ENCODE results near the gene IL22RA1. TPM values are rescaled to one million over a fixed set of nuclear protein-coding genes. Genes with fewer than 3 reads are reported as not detected.

Gene IL22RA1
- total and polyA plus RNA-seq, 10 of the 15 experiments (the other 5 are each of a cell fraction or from before 2014, with no cell fraction given) = not detected

DNA sequence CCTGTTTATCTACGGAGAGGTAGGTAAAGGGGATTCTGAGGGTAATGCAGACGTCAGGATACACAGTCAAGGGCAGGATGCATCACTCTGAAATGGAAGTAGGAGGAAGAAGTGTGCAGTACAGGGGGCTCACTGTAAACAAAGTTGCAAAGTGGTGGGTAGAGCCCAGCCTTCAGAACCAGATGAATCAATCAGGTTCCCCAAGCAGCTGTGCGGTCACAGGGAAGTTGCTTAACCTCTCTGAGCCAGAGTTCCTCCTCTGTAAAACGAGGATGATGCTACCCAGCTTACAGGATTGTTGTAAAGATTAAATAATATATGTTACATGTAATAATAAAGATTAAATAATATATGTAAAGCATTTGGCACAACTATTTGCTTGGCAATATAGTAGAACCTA, 17.5 kb downstream of the IL22RA1 start:
- SMC1A ChIA-PET (ENCODE audit: uncharacterized antibody, unreplicated experiment) = no interaction called here
- TF ChIP-seq HCFC1 (IDR thresholded peaks at IDR 0.05; ENCODE audit: low read length) (no peak), NR2C1 (IDR thresholded peaks at IDR 0.05) (no peak), DPF2 (IDR thresholded peaks at IDR 0.05) (no peak), RBBP5 (conservative IDR thresholded peaks at IDR 0.05) (no peak)
- TF ChIP-seq, protein P1, sequence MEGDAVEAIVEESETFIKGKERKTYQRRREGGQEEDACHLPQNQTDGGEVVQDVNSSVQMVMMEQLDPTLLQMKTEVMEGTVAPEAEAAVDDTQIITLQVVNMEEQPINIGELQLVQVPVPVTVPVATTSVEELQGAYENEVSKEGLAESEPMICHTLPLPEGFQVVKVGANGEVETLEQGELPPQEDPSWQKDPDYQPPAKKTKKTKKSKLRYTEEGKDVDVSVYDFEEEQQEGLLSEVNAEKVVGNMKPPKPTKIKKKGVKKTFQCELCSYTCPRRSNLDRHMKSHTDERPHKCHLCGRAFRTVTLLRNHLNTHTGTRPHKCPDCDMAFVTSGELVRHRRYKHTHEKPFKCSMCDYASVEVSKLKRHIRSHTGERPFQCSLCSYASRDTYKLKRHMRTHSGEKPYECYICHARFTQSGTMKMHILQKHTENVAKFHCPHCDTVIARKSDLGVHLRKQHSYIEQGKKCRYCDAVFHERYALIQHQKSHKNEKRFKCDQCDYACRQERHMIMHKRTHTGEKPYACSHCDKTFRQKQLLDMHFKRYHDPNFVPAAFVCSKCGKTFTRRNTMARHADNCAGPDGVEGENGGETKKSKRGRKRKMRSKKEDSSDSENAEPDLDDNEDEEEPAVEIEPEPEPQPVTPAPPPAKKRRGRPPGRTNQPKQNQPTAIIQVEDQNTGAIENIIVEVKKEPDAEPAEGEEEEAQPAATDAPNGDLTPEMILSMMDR (IDR thresholded peaks at IDR 0.05 in 2 of 3, conservative IDR thresholded peaks at IDR 0.05 in 1 of 3; ENCODE audit: control insufficient read depth in 2 of 3, extremely low read depth in 1 of 3, insufficient read depth in 1 of 3, low read depth in 3 of 3, low read length in 3 of 3) = no peak
- Histone ChIP-seq H3K4me3 (no peak overlapping the region), H3K27ac (ENCODE audit: control insufficient read depth, insufficient read depth) (no peak overlapping the region), H3K4me1 (ENCODE audit: control insufficient read depth, insufficient read depth, low read length) (no peaks in the 10 kb centered on the region; the same call in 1 of the 2 replicates), H3K27me3 (replicated peaks in 1 of 2; ENCODE audit: control insufficient read depth in 2 of 2, insufficient read depth in 2 of 2, low read length in 1 of 2) (no peaks in the 10 kb centered on the region; a peak in 2 of 4 replicates), H2AFZ (ENCODE audit: control insufficient read depth, low read depth, low read length) (no peak overlapping the region), H3K36me3 (ENCODE audit: control insufficient read depth in 2 of 2, insufficient read depth in 2 of 2, low read length in 1 of 2) (no peaks in the 10 kb centered on the region), H3K9me3 (replicated peaks; ENCODE audit: control insufficient read depth, insufficient read depth, low read length) (peaks cover 5% of the 10 kb centered on the region; the same call in 2 of the 3 replicates), H3K79me2 (ENCODE audit: control insufficient read depth, insufficient read depth, low read length) (no peaks in the 10 kb centered on the region), H3K4me2 (ENCODE audit: control insufficient read depth, insufficient read depth) (no peak overlapping the region), H3K9ac (ENCODE audit: control insufficient read depth, insufficient read depth, low read length) (no peak overlapping the region), H4K20me1 (ENCODE audit: control insufficient read depth, insufficient read depth) (no peaks in the 10 kb centered on the region)
- POLR2A ChIA-PET = no interaction called here
- CTCF ChIA-PET = interaction anchor here (1.4 kb wide), 1 partner anchor 73 kb away, joined by 4 read pairs; no protein-coding TSS in a partner anchor
- RAD21 ChIA-PET (ENCODE audit: unreplicated experiment) = no interaction called here
- no TSS peak for BruUV-seq (replicated peaks)
- in situ Hi-C loops (cut with MboI) (loop anchor here (5.0 kb wide), 1 partner anchor 52 kb away; no protein-coding TSS in a partner anchor), intact Hi-C loops (cut with micrococcal nuclease; ENCODE audit: unreplicated experiment) (no loop called here)
- no peak for DNase-seq (ENCODE audit: low read depth, low spot score)
- ATAC-seq = no peak
- WGBS (ENCODE audit: insufficient coverage, insufficient replicate concordance, low lambda C conversion rate, missing lambda C conversion rate) = 23% methylated on average over 4 of the region's 4 CpGs
- no peak for FAIRE-seq

DNA sequence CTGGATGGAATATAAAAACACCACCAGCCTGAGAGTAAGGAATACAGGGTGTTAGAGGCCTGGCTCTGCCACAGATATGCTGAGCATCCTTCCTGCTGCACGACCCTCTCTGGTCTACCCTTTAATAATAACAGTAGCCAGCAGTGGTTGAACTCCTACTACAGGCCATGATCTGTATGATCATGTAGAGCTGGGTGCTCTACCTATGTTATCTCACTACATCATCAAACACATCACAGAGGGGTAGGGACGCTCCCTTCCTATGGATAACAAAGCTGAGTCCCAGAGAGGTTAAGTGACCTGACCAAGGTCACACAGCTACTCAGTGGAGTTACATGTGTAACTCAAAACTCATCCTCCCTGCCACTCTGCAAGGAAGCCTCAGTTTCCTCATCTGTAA, 18.0 kb downstream of the IL22RA1 start:
- Histone ChIP-seq H3K9ac (ENCODE audit: control insufficient read depth, insufficient read depth, low read length) (no peak overlapping the region), H4K20me1 (ENCODE audit: control insufficient read depth, insufficient read depth) (no peaks in the 10 kb centered on the region), H2AFZ (ENCODE audit: control insufficient read depth, low read depth, low read length) (no peak overlapping the region), H3K36me3 (ENCODE audit: control insufficient read depth in 2 of 2, insufficient read depth in 2 of 2, low read length in 1 of 2) (no peaks in the 10 kb centered on the region), H3K4me1 (ENCODE audit: control insufficient read depth, insufficient read depth, low read length) (no peaks in the 10 kb centered on the region; the same call in 1 of the 2 replicates), H3K79me2 (ENCODE audit: control insufficient read depth, insufficient read depth, low read length) (no peaks in the 10 kb centered on the region), H3K27me3 (replicated peaks in 1 of 2; ENCODE audit: control insufficient read depth in 2 of 2, insufficient read depth in 2 of 2, low read length in 1 of 2) (peaks cover 0 to under 1% of the 10 kb centered on the region in 2 experiments; a peak in 2 of 4 replicates), H3K9me3 (replicated peaks; ENCODE audit: control insufficient read depth, insufficient read depth, low read length) (no peaks in the 10 kb centered on the region; the same call in 2 of the 3 replicates), H3K4me2 (ENCODE audit: control insufficient read depth, insufficient read depth) (no peak overlapping the region), H3K4me3 (no peak overlapping the region), H3K27ac (ENCODE audit: control insufficient read depth, insufficient read depth) (no peak overlapping the region)
- CTCF ChIA-PET = interaction anchor here (1.4 kb wide), 1 partner anchor 74 kb away, joined by 4 read pairs; no protein-coding TSS in a partner anchor
- DNase-seq (ENCODE audit: low read depth, low spot score) (no peak), FAIRE-seq (no peak), ATAC-seq (no peak)
- BruUV-seq (replicated peaks) = no TSS peak
- SMC1A ChIA-PET (ENCODE audit: uncharacterized antibody, unreplicated experiment) = no interaction called here
- RAD21 ChIA-PET (ENCODE audit: unreplicated experiment) = no interaction called here
- in situ Hi-C loops (cut with MboI) = loop anchor here (5.0 kb wide), 1 partner anchor 52 kb away; no protein-coding TSS in a partner anchor
- intact Hi-C loops (cut with micrococcal nuclease; ENCODE audit: unreplicated experiment) = no loop called here
- POLR2A ChIA-PET = no interaction called here
- 47% methylated on average over 2 of the region's 2 CpGs for WGBS (ENCODE audit: insufficient coverage, insufficient replicate concordance, low lambda C conversion rate, missing lambda C conversion rate)
- TF ChIP-seq MYB (IDR thresholded peaks at IDR 0.05; ENCODE audit: borderline replicate concordance, low read depth, low read length) (no peak), RAD21 (IDR thresholded peaks at IDR 0.05; ENCODE audit: insufficient read depth, low read depth, low read length) (no peak), ASH2L (IDR thresholded peaks at IDR 0.05; ENCODE audit: borderline replicate concordance, low read depth) (no peak), MTA2 (IDR thresholded peaks at IDR 0.05; ENCODE audit: low read depth) (no peak), CHD4 (IDR thresholded peaks at IDR 0.05) (no peak), TCF12 (IDR thresholded peaks at IDR 0.05; ENCODE audit: low read depth, low read length) (no peak)
- TF ChIP-seq, protein P2, sequence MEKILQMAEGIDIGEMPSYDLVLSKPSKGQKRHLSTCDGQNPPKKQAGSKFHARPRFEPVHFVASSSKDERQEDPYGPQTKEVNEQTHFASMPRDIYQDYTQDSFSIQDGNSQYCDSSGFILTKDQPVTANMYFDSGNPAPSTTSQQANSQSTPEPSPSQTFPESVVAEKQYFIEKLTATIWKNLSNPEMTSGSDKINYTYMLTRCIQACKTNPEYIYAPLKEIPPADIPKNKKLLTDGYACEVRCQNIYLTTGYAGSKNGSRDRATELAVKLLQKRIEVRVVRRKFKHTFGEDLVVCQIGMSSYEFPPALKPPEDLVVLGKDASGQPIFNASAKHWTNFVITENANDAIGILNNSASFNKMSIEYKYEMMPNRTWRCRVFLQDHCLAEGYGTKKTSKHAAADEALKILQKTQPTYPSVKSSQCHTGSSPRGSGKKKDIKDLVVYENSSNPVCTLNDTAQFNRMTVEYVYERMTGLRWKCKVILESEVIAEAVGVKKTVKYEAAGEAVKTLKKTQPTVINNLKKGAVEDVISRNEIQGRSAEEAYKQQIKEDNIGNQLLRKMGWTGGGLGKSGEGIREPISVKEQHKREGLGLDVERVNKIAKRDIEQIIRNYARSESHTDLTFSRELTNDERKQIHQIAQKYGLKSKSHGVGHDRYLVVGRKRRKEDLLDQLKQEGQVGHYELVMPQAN (conservative IDR thresholded peaks at IDR 0.05) = no peak
